ENCODE data around the gene AZIN2.
"Not testable (repeated sequence)": the region's sequence is repeated elsewhere in the genome, so short reads cannot be mapped to it uniquely, and the experiment has no call there.

The AZIN2 gene

DNA sequence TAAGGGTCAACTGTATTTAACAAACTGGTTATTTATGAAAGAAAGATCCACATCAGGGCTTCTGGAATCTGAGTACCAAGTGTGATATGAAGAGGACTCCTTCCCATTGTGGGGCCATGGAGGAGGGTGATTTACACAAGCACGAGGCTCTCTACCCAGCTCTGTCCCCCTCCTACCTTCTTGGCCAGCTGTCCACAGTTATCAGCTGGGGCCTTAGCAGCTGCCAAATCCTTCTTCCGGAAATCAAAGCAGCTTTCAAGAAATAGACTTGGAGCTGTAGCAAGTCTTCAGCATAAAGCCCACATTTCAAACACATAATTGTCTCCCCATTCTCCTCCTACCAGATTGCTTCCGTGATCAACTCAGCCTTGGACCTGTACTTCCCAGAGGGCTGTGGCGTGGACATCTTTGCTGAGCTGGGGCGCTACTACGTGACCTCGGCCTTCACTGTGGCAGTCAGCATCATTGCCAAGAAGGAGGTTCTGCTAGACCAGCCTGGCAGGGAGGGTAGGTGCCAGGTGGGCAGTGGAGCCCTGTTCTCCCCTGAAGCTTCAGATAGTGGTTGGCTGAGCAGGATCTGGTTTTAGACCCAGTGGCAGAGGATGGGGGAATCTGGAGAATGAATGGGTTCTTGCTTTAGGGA, 15.5 kb downstream of the AZIN2 start:
- DNase-seq = no peak

DNA sequence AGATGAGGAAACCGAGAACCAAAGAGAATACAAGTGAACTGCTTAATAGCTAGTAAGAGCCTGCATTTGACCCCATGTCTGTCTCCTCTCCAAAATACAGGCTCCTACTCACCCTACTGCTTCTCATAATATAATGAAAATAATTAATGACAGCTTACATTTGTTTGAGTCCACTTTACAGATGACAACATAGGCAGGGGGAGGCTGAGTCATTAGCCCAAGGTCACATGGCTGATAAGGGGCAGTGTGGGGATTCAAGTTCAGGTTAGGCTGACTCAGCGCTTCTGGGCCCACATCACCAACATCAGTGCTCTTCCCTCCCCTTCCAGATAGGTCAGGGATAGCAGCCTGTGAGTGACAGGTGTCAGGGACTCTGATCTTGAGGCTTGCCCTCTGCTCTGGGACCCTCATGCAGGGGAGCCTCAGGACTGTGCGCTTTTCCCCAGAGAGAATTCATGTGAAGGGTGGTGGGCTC, 16.2 kb downstream of the AZIN2 start:
- DNase-seq = no peak

- no peak for DNase-seq
Observed at GRCh38 chr1:33097762-33098161, 16.8 kb downstream of the AZIN2 start.

- DNase-seq = no peak
Observed at GRCh38 chr1:33098371-33098770, 17.4 kb downstream of the AZIN2 start.

DNA sequence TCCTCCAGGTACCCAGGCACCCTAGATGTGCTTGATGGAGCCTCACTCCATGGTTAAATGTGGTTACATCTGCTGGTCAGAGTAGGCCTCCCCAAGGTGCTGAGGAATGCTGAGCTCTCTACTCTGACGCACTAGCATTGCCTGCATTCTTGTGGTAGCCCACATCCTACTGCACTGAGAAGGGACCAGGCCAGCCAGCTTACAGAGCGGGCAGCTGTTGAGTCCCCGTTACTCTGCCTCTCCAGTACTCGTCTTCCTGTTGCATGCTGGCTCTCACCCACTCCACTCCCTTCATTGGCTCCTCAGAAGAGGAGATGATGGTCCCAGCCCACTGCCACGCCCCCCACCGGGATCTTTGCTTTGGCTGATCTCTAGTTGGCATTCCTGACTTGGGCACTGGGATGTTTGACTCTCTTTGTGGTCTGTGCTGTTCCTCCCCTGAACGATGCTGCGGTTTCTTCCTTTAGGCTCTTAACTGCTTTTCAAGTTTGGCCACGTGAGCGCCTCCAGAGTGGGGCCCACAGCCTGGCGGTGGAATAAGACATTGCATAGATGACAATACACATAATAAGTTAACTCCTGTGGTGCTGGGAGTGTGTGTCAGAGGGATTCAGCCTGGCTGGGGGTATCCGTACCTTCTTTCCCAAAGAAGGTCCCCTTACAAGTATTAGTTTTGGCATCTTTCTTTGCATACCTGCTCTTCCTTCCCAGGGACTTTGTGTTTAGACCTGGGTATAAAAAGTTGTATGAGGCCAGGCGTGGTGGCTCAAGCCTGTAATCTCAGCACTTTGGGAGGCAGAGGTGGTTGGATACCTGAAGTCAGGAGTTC, 18.6 kb downstream of the AZIN2 start:
- DNase-seq = no peak

DNA sequence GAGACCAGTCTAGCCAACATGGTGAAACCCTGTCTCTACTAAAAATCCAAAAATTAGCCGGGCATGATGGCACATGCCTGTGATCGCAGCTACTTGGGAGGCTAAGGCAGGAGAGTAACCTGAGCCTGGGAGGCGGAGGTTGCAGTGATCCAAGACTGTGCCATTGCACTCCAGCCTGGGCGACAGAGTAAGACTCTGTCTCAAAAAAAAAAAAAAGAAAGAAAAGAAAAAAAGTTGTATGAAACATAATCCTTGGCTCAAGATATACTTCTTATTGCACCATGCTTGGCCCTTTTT, 19.1 kb downstream of the AZIN2 start:
- DNase-seq = not testable (repeated sequence)

DNA sequence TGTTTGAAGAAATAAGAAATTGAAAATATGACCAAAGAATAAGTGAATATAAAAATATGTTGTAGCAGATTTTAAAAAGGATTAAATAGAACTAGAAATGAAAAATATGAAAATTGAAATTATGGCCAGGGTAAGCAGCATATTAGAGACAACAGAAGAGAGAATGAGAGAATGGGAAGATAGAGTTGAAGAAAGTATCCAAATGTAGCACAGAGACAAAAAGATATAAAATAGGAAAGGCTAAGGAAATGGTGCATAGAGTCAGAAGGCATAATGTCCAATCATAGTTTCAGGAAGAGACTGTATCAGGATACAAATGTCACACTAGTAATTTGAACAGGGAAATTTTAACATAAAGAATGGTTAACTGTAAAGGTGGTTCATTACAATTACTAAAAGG, 29.5 kb downstream of the AZIN2 start:
- no peak for DNase-seq

GRCh38 chr1:33111965-33112364, 31.0 kb downstream of the AZIN2 start:
- DNase-seq = no peak

DNA sequence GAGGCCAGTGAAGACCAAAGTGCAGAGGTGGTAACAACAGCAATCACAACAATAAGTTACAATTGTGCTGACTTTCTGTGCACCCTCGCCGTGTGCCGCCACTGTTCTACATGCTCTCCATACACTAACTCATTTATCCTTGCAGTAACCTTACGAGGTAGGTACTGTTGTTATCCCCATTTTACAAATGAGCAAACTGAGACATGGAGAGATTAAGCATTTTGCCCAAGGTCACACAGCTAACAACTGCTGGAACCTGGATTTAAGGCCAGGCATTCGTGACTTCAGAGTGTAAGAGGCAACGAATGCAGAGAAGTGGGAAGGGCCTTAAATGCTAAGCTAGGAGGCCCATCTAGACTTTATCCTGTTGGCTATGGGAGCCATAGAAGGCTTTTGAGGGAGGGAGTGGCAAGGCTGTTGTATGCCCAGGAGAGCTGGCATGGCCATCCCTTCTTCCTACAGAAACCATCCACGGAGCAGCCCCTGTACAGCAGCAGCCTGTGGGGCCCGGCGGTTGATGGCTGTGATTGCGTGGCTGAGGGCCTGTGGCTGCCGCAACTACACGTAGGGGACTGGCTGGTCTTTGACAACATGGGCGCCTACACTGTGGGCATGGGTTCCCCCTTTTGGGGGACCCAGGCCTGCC, 36.6 kb downstream of the AZIN2 start:
- DNase-seq = no peak

DNA sequence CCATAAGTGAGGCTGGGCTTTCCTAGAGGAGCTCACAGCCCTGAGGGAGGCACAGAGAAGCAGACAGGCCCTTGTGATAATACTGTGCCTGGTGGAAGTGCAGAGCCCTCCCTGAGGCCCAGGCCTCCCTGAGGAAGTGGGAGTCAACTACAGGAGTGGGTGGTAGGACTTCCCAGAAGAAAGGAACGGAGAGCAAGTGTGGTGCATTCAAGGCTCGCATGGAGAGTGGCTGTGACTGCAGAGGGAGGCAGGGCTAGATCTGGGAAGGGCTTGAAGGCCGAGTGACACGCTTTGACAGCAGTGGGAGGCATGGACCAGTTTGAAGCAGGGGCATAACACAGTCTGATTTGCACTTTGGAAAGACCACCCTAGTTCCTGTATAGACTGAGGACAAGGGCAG, 37.3 kb downstream of the AZIN2 start:
- no peak for DNase-seq

- no peak for DNase-seq
Observed at GRCh38 chr1:33119050-33119449, 38.1 kb downstream of the AZIN2 start.

GRCh38 chr1:33119532-33120217, 38.7 kb downstream of the AZIN2 start:
- DNase-seq = no peak

- DNase-seq = no peak
Observed at GRCh38 chr1:33120436-33121231, 39.7 kb downstream of the AZIN2 start.

DNA sequence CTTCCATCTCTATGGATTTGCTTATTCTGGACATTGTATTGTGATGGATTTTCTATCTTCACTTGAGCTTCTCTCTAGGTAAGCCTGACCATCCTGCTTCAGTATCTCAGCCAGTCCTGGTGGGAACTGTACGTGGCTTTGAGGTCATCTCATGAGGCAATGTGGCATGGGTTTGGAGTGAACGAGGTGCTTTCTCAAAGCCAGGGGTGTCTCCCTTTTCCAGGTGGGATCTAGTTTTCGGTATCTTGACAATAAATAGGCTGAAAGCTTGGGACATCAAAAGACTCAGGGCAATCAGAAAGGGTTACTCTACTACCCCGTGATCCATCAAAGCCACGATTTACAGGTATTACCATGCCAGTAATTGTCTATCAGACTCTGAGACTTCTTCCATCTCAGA, 40.8 kb downstream of the AZIN2 start:
- DNase-seq = no peak

- no peak for DNase-seq
Observed at GRCh38 chr1:33122483-33123178, 41.7 kb downstream of the AZIN2 start.

GRCh38 chr1:33123266-33123665, 42.3 kb downstream of the AZIN2 start:
- DNase-seq = no peak

DNA sequence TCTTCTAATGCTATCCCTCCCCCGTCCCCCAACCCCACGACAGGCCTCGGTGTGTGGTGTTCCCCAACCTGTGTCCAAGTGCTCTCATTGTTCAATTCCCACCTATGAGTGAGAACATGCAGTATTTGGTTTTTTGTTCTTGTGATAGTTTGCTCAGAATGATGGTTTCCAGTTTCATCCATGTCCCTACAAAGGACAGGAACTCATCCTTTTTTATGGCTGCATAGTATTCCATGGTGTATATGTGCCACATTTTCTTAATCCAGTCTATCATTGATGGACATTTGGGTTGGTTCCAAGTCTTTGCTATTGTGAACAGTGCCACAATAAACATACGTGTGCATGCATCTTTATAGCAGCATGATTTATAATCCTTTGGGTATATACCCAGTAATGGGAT, 43.7 kb downstream of the AZIN2 start:
- not testable (repeated sequence) for DNase-seq

GRCh38 chr1:33126411-33127000, 45.6 kb downstream of the AZIN2 start:
- DNase-seq = no peak

GRCh38 chr1:33127001-33127823, 46.3 kb downstream of the AZIN2 start:
- peak; percentile 98 for DNase-seq

- no peak for DNase-seq
Observed at GRCh38 chr1:33128781-33129180, 47.8 kb downstream of the AZIN2 start.

DNA sequence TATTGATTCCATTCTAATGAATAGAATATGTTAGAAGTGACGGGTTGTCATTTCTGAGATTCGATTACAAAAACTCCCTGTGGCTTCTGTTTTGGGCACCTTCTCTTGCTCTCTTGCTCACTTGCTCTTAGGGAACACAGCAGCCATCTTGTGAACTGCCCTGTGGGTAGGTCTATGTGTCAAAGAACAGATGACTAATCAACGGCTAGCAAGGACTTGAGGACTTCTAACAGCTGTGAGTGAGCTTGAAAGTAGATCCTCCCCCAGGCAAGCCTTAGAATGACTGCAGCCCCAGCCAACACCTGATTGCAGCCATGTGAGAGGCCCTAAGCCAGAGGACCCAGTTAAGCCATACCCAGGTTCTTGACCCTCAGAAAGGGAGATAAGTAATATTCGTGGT, 49.3 kb downstream of the AZIN2 start:
- DNase-seq = no peak
